HUES48 (cell line): Measurements from ENCODE around the gene GLRA3.
"Not testable (repeated sequence)": the region's sequence is repeated elsewhere in the genome, so short reads cannot be mapped to it uniquely, and the experiment has no call there.

Source experiments
- H3K27ac ChIP-seq: one replicate; pipeline ENCODE4 v1.7.0; 2013; ENCODE audit warnings: low read depth, low read length, inconsistent platforms
- H3K27me3 ChIP-seq: 2 replicates; pipeline ENCODE4 v1.6.1; 2013; ENCODE audit warnings: mild to moderate bottlenecking, low read length; ENCODE audit not compliant: control insufficient read depth, insufficient read depth
- H3K36me3 ChIP-seq: 2 replicates; pipeline ENCODE4 v1.6.1; 2013; ENCODE audit warnings: low read length; ENCODE audit not compliant: control insufficient read depth, insufficient read depth
- H3K4me1 ChIP-seq: 2 replicates; pipeline ENCODE4 v1.6.1; 2013; ENCODE audit warnings: mild to moderate bottlenecking, low read length; ENCODE audit not compliant: control insufficient read depth, insufficient read depth
- H3K4me3 ChIP-seq: 2 replicates; pipeline ENCODE4 v1.5.1; 2013; ENCODE audit warnings: mild to moderate bottlenecking, low read depth, low read length
- H3K9ac ChIP-seq: 2 replicates; pipeline ENCODE4 v1.6.1; 2013; ENCODE audit warnings: mild to moderate bottlenecking, low read depth, low read length, moderate library complexity
- H3K9me3 ChIP-seq: 2 replicates; pipeline ENCODE4 v1.6.1; 2013; ENCODE audit warnings: low read length; ENCODE audit not compliant: control insufficient read depth, insufficient read depth

GLRA3 gene

GRCh38 chr4:174810834-174811233 is 18.2 kb downstream of the GLRA3 start:
- Histone ChIP-seq H3K9ac (no peak overlapping the region), H3K4me1 (peaks cover 9% of the 10 kb centered on the region; the same call in 1 of the 2 replicates), H3K36me3 (no peaks in the 10 kb centered on the region), H3K9me3 (peaks cover 14% of the 10 kb centered on the region), H3K27me3 (no peaks in the 10 kb centered on the region), H3K4me3 (no peak overlapping the region; the same call in 1 of the 2 replicates), H3K27ac (no peak overlapping the region)

GRCh38 chr4:174808836-174809235 is 20.2 kb downstream of the GLRA3 start:
- no peaks in the 10 kb centered on the region; the same call in 1 of the 2 replicates for H3K9me3 ChIP-seq

DNA sequence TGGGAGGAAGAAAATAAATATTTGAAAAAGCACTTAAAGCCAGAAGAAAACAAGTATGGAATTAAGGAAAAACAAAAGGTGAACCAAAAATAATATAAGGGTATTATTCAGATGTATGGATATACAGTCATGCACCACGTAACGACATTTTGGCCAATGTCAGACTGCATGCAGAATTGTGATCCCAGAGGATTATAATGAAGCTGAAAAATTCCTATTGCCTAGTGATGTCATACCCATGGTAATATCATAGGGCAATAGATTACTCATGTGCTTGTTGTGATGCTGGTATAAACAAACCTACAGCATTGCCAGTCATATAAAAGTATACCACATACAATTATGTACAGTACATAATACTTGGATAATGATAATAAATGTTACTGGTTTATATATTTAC is 20.9 kb downstream of the GLRA3 start:
- H3K27me3 ChIP-seq = no peaks in the 10 kb centered on the region
- H3K27ac ChIP-seq = no peak overlapping the region
- H3K4me3 ChIP-seq = no peak overlapping the region
- H3K36me3 ChIP-seq = no peaks in the 10 kb centered on the region
- peaks cover 9% of the 10 kb centered on the region for H3K4me1 ChIP-seq
- no peak overlapping the region for H3K9ac ChIP-seq
- H3K9me3 ChIP-seq = no peaks in the 10 kb centered on the region

More at GRCh38 chr4:174808836-174809235, 20.2 kb downstream of the GLRA3 start:
- no peaks in the 10 kb centered on the region for H3K27me3 ChIP-seq
- H3K36me3 ChIP-seq = no peaks in the 10 kb centered on the region
- no peak overlapping the region for H3K27ac ChIP-seq
- H3K4me3 ChIP-seq = no peak overlapping the region
- no peak overlapping the region for H3K9ac ChIP-seq
- H3K4me1 ChIP-seq = peaks cover 9% of the 10 kb centered on the region

- no peaks in the 10 kb centered on the region for H3K9me3 ChIP-seq
- H3K4me3 ChIP-seq = no peak overlapping the region
- no peak overlapping the region for H3K27ac ChIP-seq
- H3K9ac ChIP-seq = no peak overlapping the region
- no peaks in the 10 kb centered on the region for H3K36me3 ChIP-seq
- H3K4me1 ChIP-seq = peaks cover 4% of the 10 kb centered on the region
- no peaks in the 10 kb centered on the region for H3K27me3 ChIP-seq
Observed at GRCh38 chr4:174805746-174806145, 23.3 kb downstream of the GLRA3 start.

- Histone ChIP-seq H3K9me3 (0 out of 2 replicates have a peak, but pooled peaks cover 3% of the 10 kb centered on the region), H3K9ac (no peak overlapping the region), H3K36me3 (no peaks in the 10 kb centered on the region), H3K27ac (no peak overlapping the region), H3K27me3 (no peaks in the 10 kb centered on the region), H3K4me1 (no peaks in the 10 kb centered on the region), H3K4me3 (no peak overlapping the region)
Observed at GRCh38 chr4:174794543-174795094, 34.4 kb downstream of the GLRA3 start.

DNA sequence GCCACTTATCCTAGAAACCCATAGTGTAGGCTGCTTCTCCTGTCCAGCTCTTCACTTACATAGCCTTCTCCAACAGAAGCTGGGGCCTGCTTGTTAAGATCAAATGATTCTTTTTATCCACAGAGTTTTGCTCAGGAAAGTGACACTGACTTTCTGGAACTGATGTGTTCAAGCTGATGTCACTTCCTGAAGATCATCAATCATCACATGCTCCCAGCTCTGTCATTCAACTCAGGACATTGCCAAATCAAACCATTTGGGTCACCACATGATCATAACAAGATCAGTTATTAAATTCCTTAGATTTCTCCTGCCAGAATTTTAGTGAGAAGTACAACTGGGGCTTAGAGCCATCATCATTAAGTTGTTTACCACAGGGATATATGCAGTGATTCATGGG is 39.4 kb downstream of the GLRA3 start:
- no peaks in the 10 kb centered on the region for H3K9me3 ChIP-seq
- no peak overlapping the region for H3K4me3 ChIP-seq
- no peaks in the 10 kb centered on the region for H3K27me3 ChIP-seq
- H3K4me1 ChIP-seq = no peaks in the 10 kb centered on the region
- no peak overlapping the region for H3K27ac ChIP-seq
- H3K9ac ChIP-seq = no peak overlapping the region
- H3K36me3 ChIP-seq = no peaks in the 10 kb centered on the region

DNA sequence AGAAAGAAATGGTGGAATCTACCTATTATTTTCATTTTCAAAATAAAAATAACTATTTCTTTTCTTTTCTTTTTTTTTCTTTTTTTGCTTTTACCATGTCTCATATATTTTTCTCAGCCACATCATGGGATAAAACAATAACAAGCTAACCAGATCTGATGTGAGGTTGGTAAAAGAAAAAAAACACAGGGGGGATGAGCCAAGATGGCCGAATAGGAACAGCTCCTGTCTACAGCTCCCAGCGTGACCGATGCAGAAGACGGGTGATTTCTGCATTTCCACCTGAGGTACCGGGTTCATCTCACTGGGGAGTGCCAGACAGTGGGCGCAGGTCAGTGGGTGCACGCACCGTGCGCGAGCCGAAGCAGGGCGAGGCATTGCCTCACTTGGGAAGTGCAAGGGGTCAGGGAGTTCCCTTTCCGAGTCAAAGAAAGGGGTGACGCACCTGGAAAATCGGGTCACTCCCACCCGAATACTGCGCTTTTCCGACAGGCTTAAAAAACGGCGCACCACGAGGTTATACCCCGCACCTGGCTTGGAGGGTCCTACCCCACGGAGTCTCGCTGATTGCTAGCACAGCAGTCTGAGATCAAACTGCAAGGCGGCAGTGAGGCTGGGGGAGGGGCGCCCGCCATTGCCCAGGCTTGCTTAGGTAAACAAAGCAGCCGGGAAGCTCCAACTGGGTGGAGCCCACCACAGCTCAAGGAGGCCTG is 50.6 kb downstream of the GLRA3 start:
- H3K27me3 ChIP-seq, H3K9me3 ChIP-seq, H3K27ac ChIP-seq, H3K9ac ChIP-seq, H3K36me3 ChIP-seq, H3K4me1 ChIP-seq: not testable (repeated sequence)
- H3K4me3 ChIP-seq = peak overlapping the region; percentile 21; the same call in 1 of the 2 replicates

- Histone ChIP-seq H3K27me3 (no peaks in the 10 kb centered on the region), H3K9ac (no peak overlapping the region), H3K36me3 (no peaks in the 10 kb centered on the region), H3K9me3 (no peaks in the 10 kb centered on the region), H3K4me3 (no peak overlapping the region), H3K27ac (no peak overlapping the region), H3K4me1 (no peaks in the 10 kb centered on the region)
Observed at GRCh38 chr4:174775366-174775765, 53.7 kb downstream of the GLRA3 start.

DNA sequence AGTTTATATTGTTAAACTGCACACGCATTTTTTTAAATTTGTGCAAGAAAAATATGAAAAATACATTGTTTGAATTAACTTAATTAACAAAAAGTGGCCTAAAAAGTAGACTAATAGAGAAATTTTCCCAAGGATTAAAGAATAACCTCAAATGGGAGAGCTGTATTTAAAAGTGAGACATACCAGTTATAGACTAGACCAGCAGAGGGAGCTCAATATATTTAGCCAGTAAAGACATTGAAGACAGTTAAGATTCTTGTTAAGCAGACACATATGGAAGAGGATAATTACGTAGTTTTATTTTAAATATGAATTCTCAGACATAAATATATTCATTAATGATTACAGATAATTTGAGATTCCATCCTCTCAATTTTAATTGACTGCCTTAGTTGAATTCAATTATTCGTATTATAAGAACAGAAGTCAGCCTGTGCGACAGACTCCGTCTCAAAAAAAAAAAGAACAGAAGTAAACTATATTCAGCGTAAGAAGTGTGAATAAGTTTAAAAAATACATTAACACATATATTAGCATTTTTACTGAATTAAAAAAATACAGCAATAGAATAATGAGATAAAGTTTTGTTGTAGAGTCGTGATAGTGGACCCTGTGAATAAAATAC is 64.8 kb downstream of the GLRA3 start:
- Histone ChIP-seq H3K27ac (no peak overlapping the region), H3K9ac (no peak overlapping the region), H3K27me3 (no peaks in the 10 kb centered on the region), H3K9me3 (no peaks in the 10 kb centered on the region), H3K4me1 (no peaks in the 10 kb centered on the region), H3K36me3 (no peaks in the 10 kb centered on the region), H3K4me3 (no peak overlapping the region)

DNA sequence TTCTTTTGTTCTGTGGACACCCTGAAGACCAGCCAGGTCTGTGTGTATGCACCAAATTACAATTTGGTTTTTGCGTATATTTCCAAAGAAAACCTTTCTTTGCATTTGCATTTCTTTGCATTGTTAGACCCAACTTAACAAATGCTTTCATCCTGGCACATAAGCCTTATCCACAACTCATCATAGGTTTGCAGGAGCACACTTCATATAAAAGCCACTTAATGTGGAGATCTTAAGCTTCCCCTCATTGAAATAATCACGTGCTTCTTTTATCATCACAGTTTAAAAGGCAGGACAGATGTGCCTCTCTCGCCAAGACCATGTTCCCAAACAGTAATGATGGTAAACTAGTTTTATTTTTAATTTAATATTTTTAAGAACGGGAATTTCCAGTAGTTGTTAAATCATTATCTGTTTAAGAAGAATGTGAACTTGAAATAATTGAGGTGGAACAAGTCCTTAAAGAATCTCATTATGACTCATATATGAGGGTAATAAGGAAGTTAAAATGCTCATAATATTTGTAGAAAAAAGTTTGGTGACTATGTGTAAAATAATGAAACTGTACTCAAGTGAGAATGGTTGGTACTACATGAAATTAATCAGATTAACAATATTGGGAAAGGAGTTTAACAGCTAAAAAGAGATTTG is 65.5 kb downstream of the GLRA3 start:
- H3K4me1 ChIP-seq = no peaks in the 10 kb centered on the region
- H3K4me3 ChIP-seq = no peak overlapping the region
- H3K27ac ChIP-seq = no peak overlapping the region
- no peaks in the 10 kb centered on the region for H3K9me3 ChIP-seq
- H3K27me3 ChIP-seq = no peaks in the 10 kb centered on the region
- H3K9ac ChIP-seq = no peak overlapping the region
- H3K36me3 ChIP-seq = no peaks in the 10 kb centered on the region

DNA sequence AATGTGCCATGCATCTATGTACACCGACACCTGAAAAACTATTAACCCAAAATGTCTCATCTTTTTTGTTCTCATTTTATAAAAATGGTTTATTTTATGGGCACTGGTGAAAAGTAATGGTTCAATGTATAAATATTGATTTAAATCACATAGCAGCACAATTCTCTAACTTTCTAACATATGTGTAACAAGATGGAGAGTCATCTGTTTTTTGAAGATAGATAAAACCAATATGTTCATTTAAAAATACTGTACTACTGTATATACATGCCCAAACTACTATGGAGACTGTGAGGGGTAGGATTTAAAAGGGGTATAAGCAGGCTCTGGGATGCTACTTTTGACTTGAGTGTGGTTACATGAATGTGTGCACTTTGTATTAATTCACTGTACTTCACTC is 67.6 kb downstream of the GLRA3 start:
- Histone ChIP-seq H3K36me3 (no peaks in the 10 kb centered on the region), H3K27me3 (no peaks in the 10 kb centered on the region), H3K27ac (no peak overlapping the region), H3K4me1 (no peaks in the 10 kb centered on the region), H3K9me3 (no peaks in the 10 kb centered on the region), H3K4me3 (no peak overlapping the region), H3K9ac (no peak overlapping the region)
